Neutrophil (primary cell): ENCODE measurements around the gene DSG4.

Experiments
- H3K27ac ChIP-seq: fragments of 200-600 bp; sonication (generic); 2 replicates; pipeline ENCODE4 v1.5.1; 2016; ENCODE audit warnings: mild to moderate bottlenecking, moderate library complexity
- H3K27me3 ChIP-seq: fragments of 200-600 bp; sonication (generic); 2 replicates; pipeline ENCODE4 v1.6.0; 2016; ENCODE audit warnings: mild to moderate bottlenecking
- H3K36me3 ChIP-seq: fragments of 200-600 bp; sonication (generic); 2 replicates; pipeline ENCODE4 v1.5.1; 2017
- H3K4me1 ChIP-seq, 2 experiments: fragments of 200-600 bp in 1 of 2; sonication (generic) in 1 of 2; 1 replicate in 1 of 2; 2 replicates in 1 of 2; pipeline versions ENCODE4 v1.5.1 to v1.6.1; 2013 to 2016; ENCODE audit warnings: low read depth in 1 of 2, low read length in 1 of 2, mild to moderate bottlenecking in 1 of 2, moderate library complexity in 1 of 2; ENCODE audit not compliant: control insufficient read depth in 1 of 2, insufficient read depth in 1 of 2
- H3K4me3 ChIP-seq, 2 experiments: fragments of 200-600 bp in 1 of 2; sonication (generic) in 1 of 2; 1 replicate in 1 of 2; 2 replicates in 1 of 2; pipeline ENCODE4 v1.5.1; 2013 to 2016; ENCODE audit warnings: low read depth in 1 of 2, low read length in 1 of 2, mild to moderate bottlenecking in 1 of 2, moderate library complexity in 1 of 2
- H3K9me3 ChIP-seq: fragments of 200-600 bp; sonication (generic); 2 replicates; pipeline ENCODE4 v1.5.1; 2016
- CTCF ChIP-seq: fragments of 200-600 bp; sonication (generic); IDR thresholded peaks from 2 replicates; pipeline ENCODE4 v1.5.1; 2016; ENCODE audit warnings: antibody characterized with exemption

Gene DSG4

GRCh38 chr18:31428211-31428610 is 51.6 kb downstream of the DSG4 start:
- TF ChIP-seq CTCF: no peak
- H3K9me3 ChIP-seq: no peaks in the 10 kb centered on the region

GRCh38 chr18:31429623-31430022 is 53.0 kb downstream of the DSG4 start:
- Histone ChIP-seq H3K27me3 (no peaks in the 10 kb centered on the region), H3K4me1 (no peaks in the 10 kb centered on the region), H3K9me3 (no peaks in the 10 kb centered on the region), H3K27ac (no peak overlapping the region), H3K36me3 (no peaks in the 10 kb centered on the region), H3K4me3 (no peak overlapping the region)
- TF ChIP-seq CTCF: no peak

More at GRCh38 chr18:31428211-31428610, 51.6 kb downstream of the DSG4 start:
- H3K4me3 ChIP-seq: no peak overlapping the region
- no peaks in the 10 kb centered on the region for H3K36me3 ChIP-seq
- no peaks in the 10 kb centered on the region for H3K27me3 ChIP-seq
- H3K27ac ChIP-seq: no peak overlapping the region
- no peaks in the 10 kb centered on the region for H3K4me1 ChIP-seq

GRCh38 chr18:31430072-31430471 is 53.5 kb downstream of the DSG4 start:
- no peak overlapping the region for H3K4me3 ChIP-seq
- no peaks in the 10 kb centered on the region for H3K27me3 ChIP-seq
- TF ChIP-seq CTCF: no peak
- no peaks in the 10 kb centered on the region for H3K36me3 ChIP-seq
- H3K9me3 ChIP-seq: no peaks in the 10 kb centered on the region
- no peak overlapping the region for H3K27ac ChIP-seq
- H3K4me1 ChIP-seq: no peaks in the 10 kb centered on the region

GRCh38 chr18:31430554-31430953 is 54.0 kb downstream of the DSG4 start:
- no peak overlapping the region for H3K4me3 ChIP-seq
- H3K9me3 ChIP-seq: no peaks in the 10 kb centered on the region
- no peaks in the 10 kb centered on the region for H3K27me3 ChIP-seq
- no peak overlapping the region for H3K27ac ChIP-seq
- no peaks in the 10 kb centered on the region for H3K36me3 ChIP-seq
- no peak for TF ChIP-seq CTCF
- no peaks in the 10 kb centered on the region for H3K4me1 ChIP-seq

- Histone ChIP-seq H3K27ac (no peak overlapping the region), H3K4me1 (no peaks in the 10 kb centered on the region), H3K4me3 (no peak overlapping the region), H3K9me3 (no peaks in the 10 kb centered on the region), H3K27me3 (no peaks in the 10 kb centered on the region), H3K36me3 (no peaks in the 10 kb centered on the region)
- TF ChIP-seq CTCF: no peak
Measured at GRCh38 chr18:31432316-31432715, 55.7 kb downstream of the DSG4 start.

- H3K36me3 ChIP-seq: no peaks in the 10 kb centered on the region
- no peak overlapping the region for H3K4me3 ChIP-seq
- H3K27ac ChIP-seq: no peak overlapping the region
- H3K4me1 ChIP-seq: no peaks in the 10 kb centered on the region
- no peak for TF ChIP-seq CTCF
- no peaks in the 10 kb centered on the region for H3K27me3 ChIP-seq
- H3K9me3 ChIP-seq: no peaks in the 10 kb centered on the region
Measured at GRCh38 chr18:31436825-31437224, 60.2 kb downstream of the DSG4 start.
